GM18867 (cell line): ENCODE measurements around the gene LDHD.
"Not testable (repeated sequence)": the region's sequence is repeated elsewhere in the genome, so short reads cannot be mapped to it uniquely, and the experiment has no call there.

Source experiments
- ATAC-seq: cut with Tn5 transposase; IDR thresholded peaks from one replicate; pipeline ENCODE4 v1.9.1; 2021; ENCODE audit warnings: mild to moderate bottlenecking, moderate library complexity; ENCODE audit not compliant: unreplicated experiment

The LDHD gene

GRCh38 chr16:75116081-75116910, at the start of gene LDHD:
Gene LDHD, minus strand, starts transcription at chr16:75116780. Its CDS starts 60 bp downstream, at chr16:75116720.
- ATAC-seq: peak; percentile 63

GRCh38 chr16:75160386-75160785, 43.8 kb upstream of the LDHD start:
- no peak for ATAC-seq

- no peak for ATAC-seq
These were observed 36.1 kb upstream of the LDHD start for GRCh38 chr16:75152635-75153034.

GRCh38 chr16:75151798-75152197, 35.2 kb upstream of the LDHD start:
- ATAC-seq: no peak

GRCh38 chr16:75148311-75149195, 32.0 kb upstream of the LDHD start, which contains the start of gene ZFP1:
Gene ZFP1, plus strand, starts transcription at chr16:75148524. Its CDS starts 4,428 bp downstream, at chr16:75152952.
- ATAC-seq: peak; percentile 85

- ATAC-seq: no peak
These were observed 31.4 kb upstream of the LDHD start for GRCh38 chr16:75147968-75148310.

- ATAC-seq: no peak
These were observed 27.4 kb upstream of the LDHD start for GRCh38 chr16:75143941-75144340.

GRCh38 chr16:75139498-75139897, 22.9 kb upstream of the LDHD start:
- ATAC-seq: no peak

- ATAC-seq: no peak
These were observed 22.1 kb upstream of the LDHD start for GRCh38 chr16:75138636-75139035.

GRCh38 chr16:75138233-75138632, 21.7 kb upstream of the LDHD start:
- ATAC-seq: no peak

GRCh38 chr16:75131081-75131480, 14.5 kb upstream of the LDHD start:
- no peak for ATAC-seq

- ATAC-seq: no peak
These were observed 13.7 kb upstream of the LDHD start for GRCh38 chr16:75130150-75130771.

GRCh38 chr16:75129421-75130149, 13.0 kb upstream of the LDHD start:
- ATAC-seq: not testable (repeated sequence)

GRCh38 chr16:75127713-75128415, 11.3 kb upstream of the LDHD start:
- ATAC-seq: no peak

- ATAC-seq: no peak
These were observed 6.0 kb upstream of the LDHD start for GRCh38 chr16:75122609-75123008.

GRCh38 chr16:75121949-75122568, 5.5 kb upstream of the LDHD start:
- no peak for ATAC-seq

GRCh38 chr16:75120253-75120652, 3.7 kb upstream of the LDHD start:
- ATAC-seq: no peak

- ATAC-seq: no peak
These were observed 2.5 kb upstream of the LDHD start for GRCh38 chr16:75118943-75119539.

GRCh38 chr16:75116911-75117245, 298 bp upstream of the LDHD start:
- no peak for ATAC-seq
